Activated CD8-positive, alpha-beta memory T cell treated with anti-CD3 and anti-CD28 coated beads, Interleukin-2, amount 10 ng/mL, durations not matched to agents 7 days and 5 days (primary cell): ENCODE results near the gene EYA3. TPM values are rescaled to one million over a fixed set of nuclear protein-coding genes. Genes with fewer than 3 reads are reported as not detected.
"Not testable (repeated sequence)": the region's sequence is repeated elsewhere in the genome, so short reads cannot be mapped to it uniquely, and the experiment has no call there.

ENCODE experiments used
- ATAC-seq: fragments of 150-1000 bp; cut with Tn5 transposase; one replicate; pipeline ENCODE4 v1.10.0; 2021; ENCODE audit warnings: moderate library complexity
- CTCF ChIA-PET: fragments of 350-600 bp; sonication (Branson Sonifier 250); formaldehyde crosslinking; loops from one replicate; lab custom pipeline; 2021; ENCODE audit warnings: antibody characterized with exemption; lab: Charles Lee
- DNase-seq: peaks from one replicate; pipeline ENCODE4 v3.0.0-alpha.2; 2020
- H3K27ac Mint-ChIP-seq: one replicate; pipeline ENCODE4 v1.8.0; 2021; ENCODE audit warnings: mild to moderate bottlenecking, mixed read lengths
- H3K27me3 Mint-ChIP-seq: one replicate; pipeline ENCODE4 v1.8.0; 2021; ENCODE audit warnings: mixed read lengths
- H3K36me3 Mint-ChIP-seq: one replicate; pipeline ENCODE4 v1.8.0; 2021; ENCODE audit warnings: mild to moderate bottlenecking, mixed read lengths
- H3K4me1 Mint-ChIP-seq: one replicate; pipeline ENCODE4 v1.8.0; 2021; ENCODE audit warnings: mixed read lengths
- H3K4me3 Mint-ChIP-seq: one replicate; pipeline ENCODE4 v1.8.0; 2021; ENCODE audit warnings: mild to moderate bottlenecking, moderate library complexity, mixed read lengths
- H3K9me3 Mint-ChIP-seq: one replicate; pipeline ENCODE4 v1.8.0; 2022; ENCODE audit warnings: low read depth, mixed read lengths
- total RNA-seq, 2 experiments: library from RNA; stranded (reverse); gene quantifications; one replicate each; pipeline ENCODE4 v1.2.3, GENCODE V29; 2021

EYA3 gene
- total RNA-seq, 2 experiments from 2014 or later: 33.2 to 33.4 TPM

GRCh38 chr1:28027660-28028059 is 60.8 kb downstream of the EYA3 start:
- CTCF ChIA-PET: interaction anchor here (0.6 to 1.0 kb wide), 2 partner anchors 13 to 1425 kb away, joined by 3 read pairs; no protein-coding TSS in a partner anchor
- H3K9me3 Mint-ChIP-seq: no peaks in the 10 kb centered on the region
- DNase-seq (no peak), ATAC-seq (no peak)
- H3K4me1 Mint-ChIP-seq: peaks cover 10% of the 10 kb centered on the region
- H3K36me3 Mint-ChIP-seq: peaks cover 4% of the 10 kb centered on the region
- H3K4me3 Mint-ChIP-seq: no peak overlapping the region
- H3K27ac Mint-ChIP-seq: no peak overlapping the region
- no peaks in the 10 kb centered on the region for H3K27me3 Mint-ChIP-seq

- DNase-seq (no peak), ATAC-seq (no peak)
- Mint-ChIP-seq H3K27ac (no peak overlapping the region), H3K9me3 (no peaks in the 10 kb centered on the region), H3K36me3 (peaks cover 4% of the 10 kb centered on the region), H3K4me1 (peaks cover 10% of the 10 kb centered on the region), H3K27me3 (no peaks in the 10 kb centered on the region), H3K4me3 (no peak overlapping the region)
- CTCF ChIA-PET: interaction anchor here (1.0 kb wide), 1 partner anchor 13 kb away, joined by 3 read pairs; no protein-coding TSS in a partner anchor
Observed at GRCh38 chr1:28027238-28027637, 61.2 kb downstream of the EYA3 start.

GRCh38 chr1:28026329-28026728 is 62.1 kb downstream of the EYA3 start:
- H3K4me1 Mint-ChIP-seq: peaks cover 12% of the 10 kb centered on the region
- no peaks in the 10 kb centered on the region for H3K9me3 Mint-ChIP-seq
- ATAC-seq (no peak), DNase-seq (no peak)
- CTCF ChIA-PET: no interaction called here
- H3K27me3 Mint-ChIP-seq: no peaks in the 10 kb centered on the region
- H3K27ac Mint-ChIP-seq: no peak overlapping the region
- peaks cover 4% of the 10 kb centered on the region for H3K36me3 Mint-ChIP-seq
- no peak overlapping the region for H3K4me3 Mint-ChIP-seq

GRCh38 chr1:28021064-28021463 is 67.3 kb downstream of the EYA3 start:
- no peak for DNase-seq
- Mint-ChIP-seq H3K9me3 (no peaks in the 10 kb centered on the region), H3K27me3 (no peaks in the 10 kb centered on the region), H3K4me3 (no peak overlapping the region), H3K27ac (peak overlapping the region; percentile 2), H3K4me1 (peaks cover 16% of the 10 kb centered on the region), H3K36me3 (peaks cover 19% of the 10 kb centered on the region)
- ATAC-seq: no peak
- CTCF ChIA-PET: interaction anchor here (1.0 to 2.5 kb wide), 4 partner anchors 14 to 622 kb away, joined by 3 to 6 read pairs (median 4); partner anchors contain the start of gene TAF12

GRCh38 chr1:28010969-28011368 is 77.4 kb downstream of the EYA3 start:
- DNase-seq (no peak), ATAC-seq (no peak)
- CTCF ChIA-PET: no interaction called here
- Mint-ChIP-seq H3K27me3 (no peaks in the 10 kb centered on the region), H3K9me3 (no peaks in the 10 kb centered on the region), H3K4me1 (no peaks in the 10 kb centered on the region), H3K27ac (no peak overlapping the region), H3K4me3 (no peak overlapping the region), H3K36me3 (peaks cover 32% of the 10 kb centered on the region)

GRCh38 chr1:28003117-28003516 is 85.3 kb downstream of the EYA3 start:
- ATAC-seq, H3K9me3 Mint-ChIP-seq, H3K4me1 Mint-ChIP-seq, DNase-seq, H3K4me3 Mint-ChIP-seq, CTCF ChIA-PET, H3K27ac Mint-ChIP-seq, H3K27me3 Mint-ChIP-seq: not testable (repeated sequence)
- H3K36me3 Mint-ChIP-seq: peaks cover 33% of the 10 kb centered on the region

- Mint-ChIP-seq H3K27me3 (no peaks in the 10 kb centered on the region), H3K4me1 (peaks cover 4% of the 10 kb centered on the region)
Observed at GRCh38 chr1:28002600-28002999, 85.8 kb downstream of the EYA3 start.

GRCh38 chr1:27999055-27999454 is 89.4 kb downstream of the EYA3 start:
- Mint-ChIP-seq H3K4me3 (no peak overlapping the region), H3K4me1 (peaks cover 10% of the 10 kb centered on the region), H3K36me3 (peaks cover 36% of the 10 kb centered on the region), H3K9me3 (no peaks in the 10 kb centered on the region), H3K27me3 (no peaks in the 10 kb centered on the region), H3K27ac (no peak overlapping the region)
- ATAC-seq: no peak
- CTCF ChIA-PET: interaction anchor here (1.0 kb wide), 1 partner anchor 10 kb away, joined by 3 read pairs; no protein-coding TSS in a partner anchor
- DNase-seq: no peak

More at GRCh38 chr1:28002600-28002999, 85.8 kb downstream of the EYA3 start:
- no peak overlapping the region for H3K4me3 Mint-ChIP-seq
- no peak for DNase-seq
- no peak for ATAC-seq
- no peaks in the 10 kb centered on the region for H3K9me3 Mint-ChIP-seq
- CTCF ChIA-PET: interaction anchor here (1.0 to 1.2 kb wide), 2 partner anchors 23 to 43 kb away, joined by 3 read pairs; partner anchors contain the start of gene XKR8
- H3K36me3 Mint-ChIP-seq: peaks cover 33% of the 10 kb centered on the region
- no peak overlapping the region for H3K27ac Mint-ChIP-seq

- not testable (repeated sequence) for DNase-seq, H3K4me3 Mint-ChIP-seq, H3K9me3 Mint-ChIP-seq, H3K27ac Mint-ChIP-seq, ATAC-seq, H3K27me3 Mint-ChIP-seq
- CTCF ChIA-PET: interaction anchor here (0.7 to 1.1 kb wide), 2 partner anchors 54 to 244 kb away, joined by 3 read pairs; no protein-coding TSS in a partner anchor
- Mint-ChIP-seq H3K36me3 (peaks cover 40% of the 10 kb centered on the region), H3K4me1 (peaks cover 33% of the 10 kb centered on the region)
Observed at GRCh38 chr1:27994526-27994925, 93.9 kb downstream of the EYA3 start.

GRCh38 chr1:27994060-27994459 is 94.3 kb downstream of the EYA3 start:
- no peaks in the 10 kb centered on the region for H3K27me3 Mint-ChIP-seq
- H3K9me3 Mint-ChIP-seq: no peaks in the 10 kb centered on the region
- peaks cover 42% of the 10 kb centered on the region for H3K36me3 Mint-ChIP-seq
- DNase-seq: no peak
- ATAC-seq: no peak
- no peak overlapping the region for H3K27ac Mint-ChIP-seq
- H3K4me3 Mint-ChIP-seq: no peak overlapping the region
- CTCF ChIA-PET: interaction anchor here (1.1 kb wide), 1 partner anchor 53 kb away, joined by 3 read pairs; no protein-coding TSS in a partner anchor
- H3K4me1 Mint-ChIP-seq: peaks cover 33% of the 10 kb centered on the region

- CTCF ChIA-PET: interaction anchor here (0.6 to 3.6 kb wide), 5 partner anchors 13 to 216 kb away, joined by 3 to 18 read pairs (median 4); partner anchors contain the start of gene EYA3
- Mint-ChIP-seq H3K36me3 (peaks cover 46% of the 10 kb centered on the region), H3K27ac (peak overlapping the region; percentile 68), H3K27me3 (no peaks in the 10 kb centered on the region), H3K4me1 (peaks cover 33% of the 10 kb centered on the region), H3K9me3 (no peaks in the 10 kb centered on the region), H3K4me3 (no peak overlapping the region)
- no peak for DNase-seq
- no peak for ATAC-seq
Observed at GRCh38 chr1:27993241-27993640, 95.2 kb downstream of the EYA3 start.

- Mint-ChIP-seq H3K36me3 (peaks cover 42% of the 10 kb centered on the region), H3K4me1 (peaks cover 35% of the 10 kb centered on the region), H3K27ac (peak overlapping the region; percentile 77), H3K4me3 (no peak overlapping the region), H3K9me3 (no peaks in the 10 kb centered on the region), H3K27me3 (no peaks in the 10 kb centered on the region)
- DNase-seq (peak; percentile 79), ATAC-seq (peak; percentile 99)
- CTCF ChIA-PET: interaction anchor here (1.2 to 3.6 kb wide), 3 partner anchors 12 to 217 kb away, joined by 4 to 18 read pairs (median 8); no protein-coding TSS in a partner anchor
Observed at GRCh38 chr1:27992276-27992675, 96.1 kb downstream of the EYA3 start.

- H3K27me3 Mint-ChIP-seq: no peaks in the 10 kb centered on the region
- DNase-seq (no peak), ATAC-seq (no peak)
- no peak overlapping the region for H3K4me3 Mint-ChIP-seq
- H3K4me1 Mint-ChIP-seq: peaks cover 31% of the 10 kb centered on the region
- peaks cover 34% of the 10 kb centered on the region for H3K36me3 Mint-ChIP-seq
- CTCF ChIA-PET: interaction anchor here (0.7 to 3.6 kb wide), 4 partner anchors 11 to 1020 kb away, joined by 3 to 18 read pairs (median 3); no protein-coding TSS in a partner anchor
- peak overlapping the region; percentile 44 for H3K27ac Mint-ChIP-seq
- no peaks in the 10 kb centered on the region for H3K9me3 Mint-ChIP-seq
Observed at GRCh38 chr1:27990920-27991537, 97.4 kb downstream of the EYA3 start.
